ENCODE measurements around the gene B2M.

Gene B2M

GRCh38 chr15:44710236-44711095 is 851 bp upstream of the B2M start:
- 8% methylated on average over 2 of the region's 11 CpGs for whole genome bisulfite sequencing (ENCODE audit: insufficient coverage)
- ChIA-PET CTCF (interaction anchor here (0.6 to 7.8 kb wide), 9 partner anchors 10 to 45 kb away, joined by 3 to 105 read pairs (median 6); partner anchors contain the start of genes SPG11 and TRIM69), POLR2A (interaction anchor here (0.6 to 5.1 kb wide), 12 partner anchors 12 to 284 kb away, joined by 3 to 106 read pairs (median 6); partner anchors contain the start of genes SPG11 and TRIM69)
- Histone ChIP-seq H3K9me3 (ENCODE audit: control extremely low read depth in 1 of 5, control insufficient read depth in 4 of 5, insufficient read depth in 2 of 5, low read depth in 1 of 5, low read length in 4 of 5) (no peaks in the 10 kb centered on the region), H3K36me3 (ENCODE audit: control insufficient read depth in 4 of 4, insufficient read depth in 4 of 4, low read length in 3 of 4) (peaks cover 8 to 15% (median 13%) of the 10 kb centered on the region in 4 experiments), H3K4me1 (ENCODE audit: control extremely low read depth in 1 of 4, control insufficient read depth in 4 of 4, insufficient read depth in 4 of 4, low read length in 3 of 4) (peaks cover 18 to 44% (median 29%) of the 10 kb centered on the region in 4 experiments), H3K27me3 (replicated peaks in 2 of 5; ENCODE audit: control insufficient read depth in 4 of 5, insufficient read depth in 5 of 5, low read length in 4 of 5) (no peaks in the 10 kb centered on the region), H3K27ac (ENCODE audit: insufficient read depth in 1 of 2, low read depth in 1 of 2, low read length in 2 of 2, poor library complexity in 1 of 2, severe bottlenecking in 2 of 2) (peak overlapping the region; percentile 97 to 99), H3K4me3 (ENCODE audit: control insufficient read depth in 1 of 7, extremely low read depth in 1 of 7, insufficient read depth in 4 of 7, low read depth in 2 of 7, low read length in 6 of 7) (peak overlapping the region; percentile 83 to 100 (median 94))
- peak; percentile 76 to 89 (median 88) for DNase-seq

GRCh38 chr15:44711743-44712345 is 527 bp downstream of the B2M start:
- WGBS (ENCODE audit: insufficient coverage) = under 1% methylated on average over 40 of the region's 46 CpGs
- CTCF ChIA-PET = interaction anchor here (1.8 to 7.8 kb wide), 6 partner anchors 8 to 47 kb away, joined by 5 to 105 read pairs (median 46); partner anchors contain the start of genes SPG11 and TRIM69
- H3K4me1 ChIP-seq (ENCODE audit: control extremely low read depth in 1 of 4, control insufficient read depth in 4 of 4, insufficient read depth in 4 of 4, low read length in 3 of 4) = peaks cover 18 to 49% (median 29%) of the 10 kb centered on the region in 4 experiments

GRCh38 chr15:44712346-44713005 is 1.2 kb downstream of the B2M start:
- peaks cover 21 to 33% (median 29%) of the 10 kb centered on the region in 4 experiments for H3K36me3 ChIP-seq (ENCODE audit: control insufficient read depth in 4 of 4, insufficient read depth in 4 of 4, low read length in 3 of 4)
- under 1% methylated on average over 24 of the region's 24 CpGs for WGBS (ENCODE audit: insufficient coverage)
- peaks cover 18 to 49% (median 29%) of the 10 kb centered on the region in 4 experiments for H3K4me1 ChIP-seq (ENCODE audit: control extremely low read depth in 1 of 4, control insufficient read depth in 4 of 4, insufficient read depth in 4 of 4, low read length in 3 of 4)
- peak overlapping the region; percentile 97 to 99 for H3K27ac ChIP-seq (ENCODE audit: insufficient read depth in 1 of 2, low read depth in 1 of 2, low read length in 2 of 2, poor library complexity in 1 of 2, severe bottlenecking in 2 of 2)
- H3K9me3 ChIP-seq (ENCODE audit: control extremely low read depth in 1 of 5, control insufficient read depth in 4 of 5, insufficient read depth in 2 of 5, low read depth in 1 of 5, low read length in 4 of 5) = no peaks in the 10 kb centered on the region
- CTCF ChIA-PET = interaction anchor here (0.8 to 7.8 kb wide), 7 partner anchors 10 to 139 kb away, joined by 3 to 105 read pairs (median 12); partner anchors contain the start of genes SPG11 and TRIM69
- POLR2A ChIA-PET = interaction anchor here (1.4 to 5.1 kb wide), 6 partner anchors 17 to 52 kb away, joined by 4 to 106 read pairs (median 34); partner anchors contain the start of genes SPG11 and TRIM69
- DNase-seq = peak; percentile 90 to 96 (median 94)
- H3K27me3 ChIP-seq (replicated peaks in 2 of 5; ENCODE audit: control insufficient read depth in 4 of 5, insufficient read depth in 5 of 5, low read length in 4 of 5) = no peaks in the 10 kb centered on the region
- H3K4me3 ChIP-seq (ENCODE audit: control insufficient read depth in 1 of 7, extremely low read depth in 1 of 7, insufficient read depth in 4 of 7, low read depth in 2 of 7, low read length in 6 of 7) = peak overlapping the region; percentile 83 to 100 (median 94)

More at GRCh38 chr15:44711743-44712345, 527 bp downstream of the B2M start:
- Histone ChIP-seq H3K9me3 (ENCODE audit: control extremely low read depth in 1 of 5, control insufficient read depth in 4 of 5, insufficient read depth in 2 of 5, low read depth in 1 of 5, low read length in 4 of 5) (no peaks in the 10 kb centered on the region), H3K27ac (ENCODE audit: insufficient read depth in 1 of 2, low read depth in 1 of 2, low read length in 2 of 2, poor library complexity in 1 of 2, severe bottlenecking in 2 of 2) (peak overlapping the region; percentile 97 to 99), H3K36me3 (ENCODE audit: control insufficient read depth in 4 of 4, insufficient read depth in 4 of 4, low read length in 3 of 4) (peaks cover 19 to 27% (median 25%) of the 10 kb centered on the region in 4 experiments), H3K4me3 (ENCODE audit: control insufficient read depth in 1 of 7, extremely low read depth in 1 of 7, insufficient read depth in 4 of 7, low read depth in 2 of 7, low read length in 6 of 7) (peak overlapping the region; percentile 83 to 100 (median 94)), H3K27me3 (replicated peaks in 2 of 5; ENCODE audit: control insufficient read depth in 4 of 5, insufficient read depth in 5 of 5, low read length in 4 of 5) (no peaks in the 10 kb centered on the region)
- DNase-seq = peak in 2 of 3 donors; percentile 55 to 62
- POLR2A ChIA-PET = interaction anchor here (0.6 to 5.1 kb wide), 11 partner anchors 10 to 622 kb away, joined by 3 to 106 read pairs (median 6); partner anchors contain the start of genes SPG11 and TRIM69

GRCh38 chr15:44713006-44713966 is 2.0 kb downstream of the B2M start:
- WGBS (ENCODE audit: insufficient coverage) = 100% methylated on average over 1 of the region's 5 CpGs
- ChIA-PET CTCF (interaction anchor here (0.7 to 7.8 kb wide), 14 partner anchors 9 to 176 kb away, joined by 3 to 105 read pairs (median 4); partner anchors contain the start of genes SPG11 and TRIM69), POLR2A (interaction anchor here (0.5 to 5.1 kb wide), 9 partner anchors 9 to 493 kb away, joined by 3 to 106 read pairs (median 4); partner anchors contain the start of genes SPG11 and TRIM69)
- H3K36me3 ChIP-seq (ENCODE audit: control insufficient read depth in 4 of 4, insufficient read depth in 4 of 4, low read length in 3 of 4) = peaks cover 25 to 41% (median 33%) of the 10 kb centered on the region in 4 experiments
- H3K27me3 ChIP-seq (replicated peaks in 2 of 5; ENCODE audit: control insufficient read depth in 4 of 5, insufficient read depth in 5 of 5, low read length in 4 of 5) = no peaks in the 10 kb centered on the region
- peak overlapping the region; percentile 97 to 99 for H3K27ac ChIP-seq (ENCODE audit: insufficient read depth in 1 of 2, low read depth in 1 of 2, low read length in 2 of 2, poor library complexity in 1 of 2, severe bottlenecking in 2 of 2)
- peak overlapping the region in 6 of 7 experiments; percentile 83 to 100 (median 95) for H3K4me3 ChIP-seq (ENCODE audit: control insufficient read depth in 1 of 7, extremely low read depth in 1 of 7, insufficient read depth in 4 of 7, low read depth in 2 of 7, low read length in 6 of 7)
- peaks cover 18 to 49% (median 29%) of the 10 kb centered on the region in 4 experiments for H3K4me1 ChIP-seq (ENCODE audit: control extremely low read depth in 1 of 4, control insufficient read depth in 4 of 4, insufficient read depth in 4 of 4, low read length in 3 of 4)
- peak; percentile 48 to 49 (median 49) for DNase-seq
- H3K9me3 ChIP-seq (ENCODE audit: control extremely low read depth in 1 of 5, control insufficient read depth in 4 of 5, insufficient read depth in 2 of 5, low read depth in 1 of 5, low read length in 4 of 5) = no peaks in the 10 kb centered on the region

- CTCF ChIA-PET = interaction anchor here (1.4 to 7.8 kb wide), 4 partner anchors 15 to 51 kb away, joined by 3 to 105 read pairs (median 49); partner anchors contain the start of genes SPG11 and TRIM69
- WGBS (ENCODE audit: insufficient coverage) = 88% methylated on average over 4 of the region's 6 CpGs
- Histone ChIP-seq H3K27ac (ENCODE audit: insufficient read depth in 1 of 2, low read depth in 1 of 2, low read length in 2 of 2, poor library complexity in 1 of 2, severe bottlenecking in 2 of 2) (no peak overlapping the region), H3K4me3 (ENCODE audit: control insufficient read depth in 1 of 7, extremely low read depth in 1 of 7, insufficient read depth in 4 of 7, low read depth in 2 of 7, low read length in 6 of 7) (peak overlapping the region in 2 of 7 experiments; percentile 46 to 87), H3K36me3 (ENCODE audit: control insufficient read depth in 4 of 4, insufficient read depth in 4 of 4, low read length in 3 of 4) (peaks cover 25 to 48% (median 39%) of the 10 kb centered on the region in 4 experiments), H3K9me3 (ENCODE audit: control extremely low read depth in 1 of 5, control insufficient read depth in 4 of 5, insufficient read depth in 2 of 5, low read depth in 1 of 5, low read length in 4 of 5) (no peaks in the 10 kb centered on the region), H3K27me3 (replicated peaks in 2 of 5; ENCODE audit: control insufficient read depth in 4 of 5, insufficient read depth in 5 of 5, low read length in 4 of 5) (no peaks in the 10 kb centered on the region), H3K4me1 (ENCODE audit: control extremely low read depth in 1 of 4, control insufficient read depth in 4 of 4, insufficient read depth in 4 of 4, low read length in 3 of 4) (peaks cover 14 to 47% (median 29%) of the 10 kb centered on the region in 4 experiments)
- POLR2A ChIA-PET = interaction anchor here (0.9 to 2.8 kb wide), 3 partner anchors 9 to 13 kb away, joined by 3 to 15 read pairs (median 6); no protein-coding TSS in a partner anchor
- no peak for DNase-seq
Measured at GRCh38 chr15:44715142-44715796, 4.0 kb downstream of the B2M start.

Measured in common myeloid progenitor, CD34-positive (primary cell).